NOMO-1 treated with DMSO at 0.1 percent for 48 hours (cell line): Measurements from ENCODE around the gene CSTPP1.
"Not testable (repeated sequence)": the region's sequence is repeated elsewhere in the genome, so short reads cannot be mapped to it uniquely, and the experiment has no call there.

Source experiments
- DNase-seq: peaks from one replicate; lab custom pipeline; 2025; ENCODE audit not compliant: unreplicated experiment; lab: John Stamatoyannopoulos, UW

Gene CSTPP1

GRCh38 chr11:47033439-47033838 lies 96.9 kb downstream of the CSTPP1 start:
- no peak for DNase-seq

DNA sequence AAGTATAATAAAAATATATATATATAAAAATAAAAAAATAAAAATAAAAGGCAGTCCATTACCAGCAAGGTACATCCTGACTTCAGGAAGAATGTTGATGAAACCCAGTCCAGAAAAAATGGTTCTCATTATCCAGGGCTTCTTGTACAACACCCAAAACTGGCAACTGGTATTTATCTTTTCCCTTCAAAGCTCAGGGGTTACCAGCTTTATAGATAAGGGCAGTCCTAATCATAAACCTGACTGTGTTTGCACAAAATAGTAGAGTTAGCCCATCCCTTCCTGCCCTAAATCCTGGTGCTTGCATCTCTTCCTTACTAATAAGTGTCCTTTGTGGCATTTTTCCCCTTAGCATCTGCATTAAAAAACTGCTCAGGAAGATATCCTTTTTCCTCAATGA lies 97.5 kb downstream of the CSTPP1 start:
- DNase-seq, result no peak

- no peak for DNase-seq
Observed at GRCh38 chr11:47035108-47035507, 98.5 kb downstream of the CSTPP1 start.

DNA sequence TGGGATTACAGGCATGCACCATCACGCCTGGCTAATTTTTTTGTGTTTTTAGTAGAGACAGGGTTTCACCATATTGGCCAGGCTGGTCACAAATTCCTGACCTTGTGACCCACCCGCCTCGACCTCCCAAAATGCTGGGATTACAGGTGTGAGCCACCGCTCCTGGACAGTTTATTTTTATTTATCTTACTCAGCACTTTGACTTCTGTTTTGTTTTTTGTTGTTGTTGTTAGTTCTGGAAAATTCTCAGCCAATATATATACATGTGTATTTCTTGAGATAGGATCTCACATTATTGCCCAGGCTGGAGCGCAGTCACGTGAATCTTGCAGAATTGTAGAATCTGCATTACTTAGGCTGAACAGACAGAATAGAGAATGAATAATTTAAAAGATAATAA lies 107.6 kb downstream of the CSTPP1 start:
- no peak for DNase-seq

DNA sequence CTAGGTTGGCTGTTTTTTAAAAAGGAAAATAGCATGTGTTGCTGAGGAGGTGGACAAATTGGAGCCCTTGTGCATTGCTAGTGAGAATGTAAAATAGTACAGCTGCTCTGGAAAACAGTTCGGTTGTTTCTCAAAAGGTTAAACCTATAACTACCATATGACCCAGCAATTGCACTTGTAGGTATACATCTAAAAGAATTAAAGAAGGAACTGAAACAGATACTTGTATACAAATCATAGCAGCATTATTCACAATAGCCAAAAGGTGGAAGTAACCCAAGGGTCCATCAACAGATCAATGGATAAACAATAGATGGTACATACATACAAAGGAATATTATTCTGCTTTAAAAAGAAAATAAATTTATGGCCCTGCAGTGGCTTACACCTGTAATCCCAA lies 111.4 kb downstream of the CSTPP1 start:
- DNase-seq, result no peak

GRCh38 chr11:47050284-47050683 lies 113.7 kb downstream of the CSTPP1 start:
- no peak for DNase-seq

GRCh38 chr11:47051217-47051616 lies 114.7 kb downstream of the CSTPP1 start:
- no peak for DNase-seq

DNA sequence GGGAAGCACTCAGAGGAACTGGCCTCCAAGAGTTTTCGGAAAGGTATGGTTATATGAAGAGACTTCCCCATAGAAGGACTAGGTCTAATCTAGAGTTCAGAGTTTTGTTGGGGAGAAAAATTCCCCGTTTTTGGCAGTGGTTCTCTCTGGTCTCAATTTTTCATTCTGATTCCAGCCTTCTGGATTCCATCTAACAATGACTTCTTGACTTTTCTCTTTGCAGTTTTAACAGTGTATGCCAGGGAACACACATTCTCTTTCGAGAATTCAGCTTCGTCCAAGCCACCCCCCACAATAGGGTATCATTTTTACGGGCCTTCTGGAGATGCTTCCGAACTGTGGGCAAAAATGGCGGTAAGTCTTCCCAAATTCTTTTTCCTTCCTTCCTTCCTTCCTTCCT lies 115.6 kb downstream of the CSTPP1 start:
- DNase-seq, result no peak

DNA sequence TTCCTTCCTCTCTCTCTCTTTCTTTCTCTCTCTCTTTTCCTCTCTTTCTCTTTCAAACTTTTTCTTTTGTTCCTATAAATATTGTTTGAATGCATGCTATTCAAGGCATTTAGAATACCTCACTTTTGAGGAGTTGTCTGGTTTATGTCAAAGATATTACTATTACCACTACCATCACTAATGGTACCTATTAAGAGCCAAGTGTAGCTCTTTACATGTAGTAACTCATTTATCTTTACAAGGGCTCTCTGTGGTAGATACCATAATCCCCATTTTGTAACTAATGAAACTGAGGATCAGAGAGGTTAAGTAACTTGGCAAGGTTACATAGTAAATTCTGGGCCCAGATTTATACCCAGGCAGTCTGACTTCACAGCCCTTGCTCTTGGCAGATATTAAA lies 116.0 kb downstream of the CSTPP1 start:
- DNase-seq, result no peak

DNA sequence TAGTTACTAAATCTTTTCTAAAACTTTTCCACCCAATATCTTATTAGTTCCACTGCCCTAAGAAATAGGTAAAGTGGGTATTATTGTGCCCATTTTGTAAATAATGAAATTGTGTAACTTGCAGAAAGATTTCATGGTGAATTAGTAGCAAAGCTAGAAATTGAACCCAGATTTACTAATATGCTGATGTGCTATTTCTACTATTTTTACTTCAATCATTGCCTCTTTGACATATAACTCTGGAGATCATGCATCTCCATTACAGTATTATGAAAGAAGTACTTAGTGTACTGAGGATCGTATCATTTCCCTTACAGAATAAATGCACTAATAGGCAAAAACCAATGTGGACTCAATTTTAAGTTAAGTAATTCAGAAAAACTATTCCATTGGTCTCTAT lies 119.0 kb downstream of the CSTPP1 start:
- no peak for DNase-seq

DNA sequence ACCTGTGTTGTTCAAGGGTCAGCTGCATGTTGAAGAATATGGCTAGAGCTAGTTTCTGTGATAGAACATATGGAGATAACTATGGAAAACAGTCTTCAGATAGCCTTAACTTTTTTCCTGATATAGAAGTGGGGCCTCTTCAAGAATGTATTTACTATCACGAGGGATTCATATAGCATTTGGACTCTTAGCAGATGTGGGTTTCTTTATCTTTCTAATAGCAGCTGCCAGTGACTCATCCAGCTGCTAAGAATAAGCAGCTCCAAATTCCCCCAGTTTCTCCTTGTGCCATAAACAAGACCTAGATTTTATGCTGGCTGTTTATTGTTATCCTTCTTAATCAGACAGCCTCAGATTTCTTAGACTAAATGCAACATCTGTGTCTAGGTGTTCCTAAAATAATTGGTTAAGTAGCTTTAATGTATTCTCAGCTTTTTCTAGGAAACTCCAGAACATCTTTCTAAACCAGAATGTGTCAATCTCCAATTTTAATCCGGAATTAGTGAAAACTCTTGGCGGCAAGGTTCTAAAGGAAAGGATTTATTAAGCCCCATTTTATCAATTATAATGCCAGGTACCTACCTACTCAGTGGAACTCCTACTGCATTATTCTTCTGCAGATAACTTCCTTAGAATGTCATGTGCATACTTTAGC lies 119.8 kb downstream of the CSTPP1 start:
- DNase-seq, result no peak

- DNase-seq, result no peak
Observed at GRCh38 chr11:47057365-47057764, 120.8 kb downstream of the CSTPP1 start.

- DNase-seq, result peak; percentile 29
Observed at GRCh38 chr11:47060807-47061206, 124.2 kb downstream of the CSTPP1 start.

DNA sequence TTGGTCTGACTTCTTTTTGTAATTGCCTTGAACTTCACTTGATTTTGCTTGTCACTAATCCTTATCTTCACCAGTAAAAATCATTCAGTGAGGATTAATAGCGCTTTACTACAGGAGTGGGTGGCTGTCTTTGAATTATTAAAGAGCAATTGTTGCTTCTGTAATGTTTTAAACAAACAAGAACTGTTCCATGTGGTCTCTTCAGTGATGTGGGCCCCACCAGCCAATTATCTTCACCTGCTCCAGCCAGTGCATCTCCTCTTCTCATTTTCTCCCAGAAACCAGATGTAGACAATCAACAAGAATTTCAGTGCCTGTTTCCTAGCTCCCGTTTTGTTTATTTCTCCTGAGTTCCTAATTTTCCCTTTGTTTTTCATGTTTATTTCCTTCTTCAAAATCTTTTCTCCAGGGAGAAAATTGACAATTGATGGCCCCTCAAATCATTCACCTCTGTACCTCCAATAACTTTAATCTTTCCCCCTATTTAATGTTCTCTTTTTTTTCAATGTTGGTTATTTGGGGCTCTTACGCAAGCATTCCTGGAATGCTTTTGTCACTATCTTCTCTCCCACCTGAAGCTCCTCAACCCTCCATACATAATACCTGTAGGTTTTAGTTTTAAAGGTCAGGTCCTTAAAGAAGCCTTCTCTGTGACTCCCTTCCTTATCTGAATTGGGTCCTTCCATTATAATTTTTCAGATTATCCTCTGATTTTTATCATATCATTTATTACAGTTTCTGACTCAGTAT lies 125.0 kb downstream of the CSTPP1 start:
- DNase-seq, result no peak

- no peak for DNase-seq
Observed at GRCh38 chr11:47062736-47063135, 126.2 kb downstream of the CSTPP1 start.

DNA sequence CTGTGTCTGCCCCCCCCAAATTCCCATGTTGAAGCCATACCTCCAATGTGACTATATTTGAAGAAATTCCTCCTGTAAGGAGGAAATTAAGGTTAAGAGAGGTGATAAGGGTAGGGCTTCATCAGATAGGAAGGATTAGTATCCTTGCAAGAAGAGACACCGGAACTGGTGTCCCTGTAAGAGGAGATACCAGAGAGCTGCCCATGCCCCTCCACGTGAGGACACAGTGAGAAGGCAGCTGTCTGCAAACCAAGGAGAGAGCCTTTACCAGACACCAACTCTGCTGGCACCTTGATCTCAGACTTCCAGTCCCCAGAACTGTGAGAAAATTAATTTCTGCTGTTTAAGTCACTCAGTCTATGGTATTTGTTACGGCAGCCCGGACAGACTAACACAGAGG lies 130.8 kb downstream of the CSTPP1 start:
- no peak for DNase-seq

GRCh38 chr11:47070769-47071168 lies 134.2 kb downstream of the CSTPP1 start:
- DNase-seq, result no peak

DNA sequence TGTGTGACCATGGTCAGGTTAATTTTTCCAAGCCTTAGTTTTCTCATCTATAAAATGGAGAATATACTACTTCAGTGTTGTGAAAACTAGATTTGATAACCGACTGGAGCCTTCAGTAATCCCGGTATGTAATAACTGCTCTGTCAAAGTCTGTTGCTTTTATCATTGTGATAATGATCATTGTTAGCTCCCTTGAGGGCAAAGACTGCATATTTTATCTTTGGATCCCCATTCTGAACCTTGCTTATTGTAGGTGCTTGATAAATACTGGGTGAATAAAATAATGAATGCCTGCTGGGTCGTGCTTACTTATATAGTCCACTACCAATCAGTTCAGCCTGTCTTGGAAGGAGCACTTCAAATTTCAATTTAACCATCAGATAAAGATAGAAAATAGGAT lies 134.8 kb downstream of the CSTPP1 start:
- DNase-seq, result no peak

DNA sequence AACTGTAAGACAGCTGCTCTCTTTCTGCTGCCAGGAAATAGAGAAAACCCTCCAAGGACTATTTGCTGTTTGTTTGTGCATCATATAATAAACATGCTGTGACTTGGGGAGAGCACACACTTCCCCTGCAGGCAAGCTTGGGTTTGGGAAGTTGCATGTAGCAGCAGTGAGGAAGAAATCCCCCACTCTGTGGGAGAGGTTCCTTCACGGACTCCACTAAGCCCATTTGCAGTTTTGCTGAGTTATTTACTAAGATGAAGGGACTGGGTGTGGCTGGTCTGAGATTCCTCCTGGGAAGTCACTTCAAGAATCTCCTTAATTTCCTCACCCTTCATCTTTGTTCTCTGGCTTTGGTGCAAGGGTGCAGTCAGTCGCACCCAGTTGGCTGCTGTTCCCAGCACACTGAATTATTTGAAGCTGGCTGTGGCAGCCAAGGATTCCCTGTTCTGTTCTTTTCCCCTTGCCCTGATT lies 135.3 kb downstream of the CSTPP1 start:
- DNase-seq, result no peak

DNA sequence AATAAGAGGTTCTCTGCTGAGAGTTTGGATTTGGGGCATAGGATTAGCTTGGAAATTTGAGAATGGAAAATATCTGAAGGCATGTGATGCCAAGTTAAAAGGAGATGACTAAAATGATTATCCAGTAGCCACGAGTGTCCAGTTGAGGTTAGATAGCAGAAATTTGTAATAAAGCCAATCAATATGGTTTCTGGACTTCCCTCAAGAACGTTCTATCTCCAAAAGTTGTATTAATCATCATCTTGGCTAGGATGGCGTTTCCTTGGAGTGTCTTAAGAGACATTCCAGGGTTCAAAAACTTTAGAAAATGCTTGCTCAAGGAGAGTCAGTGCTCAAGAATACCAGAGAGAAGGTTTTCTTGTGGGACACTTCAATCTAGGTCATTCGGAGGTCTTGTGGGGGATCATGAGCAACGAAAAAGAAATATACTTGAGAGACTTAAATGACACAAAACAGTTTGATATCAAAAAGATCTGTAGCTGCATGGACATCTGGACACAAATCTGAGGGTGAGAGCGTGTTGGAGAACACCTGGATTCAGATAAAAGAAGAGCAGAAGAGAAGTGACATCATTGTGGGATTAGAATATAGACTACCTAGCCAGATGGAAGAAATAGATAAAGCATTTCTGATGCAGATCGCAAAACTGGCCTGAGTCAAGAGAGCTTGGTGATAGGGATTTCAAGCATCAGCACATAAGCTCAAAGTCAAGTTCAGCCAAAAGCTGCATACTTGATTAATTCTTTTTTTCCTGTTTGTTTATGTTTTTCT lies 142.4 kb downstream of the CSTPP1 start:
- DNase-seq, result no peak

GRCh38 chr11:47080775-47081174 lies 144.2 kb downstream of the CSTPP1 start:
- DNase-seq, result not testable (repeated sequence)

GRCh38 chr11:47083913-47084312 lies 147.4 kb downstream of the CSTPP1 start:
- DNase-seq, result peak; percentile 16
